Right cardiac atrium (tissue), 5 donors: ENCODE results near the gene DPY19L2. TPM values are rescaled to one million over a fixed set of nuclear protein-coding genes. Genes with fewer than 3 reads are reported as not detected.
"Not testable (repeated sequence)": the region's sequence is repeated elsewhere in the genome, so short reads cannot be mapped to it uniquely, and the experiment has no call there.

ENCODE experiments used
- ATAC-seq, 2 donors: fragments of 200-7000 bp; cut with Tn5 transposase; one replicate each; pipeline versions ENCODE4 v1.8.0 to v1.9.1; 2020; ENCODE audit warnings: moderate library complexity in 2 of 2, mild to moderate bottlenecking in 1 of 2
- DNase-seq, 3 donors: peaks; one replicate each; pipeline ENCODE4 v3.0.0-alpha.2; 2020
- H3K27ac ChIP-seq: one replicate; pipeline ENCODE4 v1.5.1; 2013; ENCODE audit warnings: mild to moderate bottlenecking, low read length, control low read depth, moderate library complexity
- H3K27me3 ChIP-seq: one replicate; pipeline ENCODE4 v1.6.1; 2013; ENCODE audit not compliant: control insufficient read depth, insufficient read depth
- H3K4me1 ChIP-seq: one replicate; pipeline ENCODE4 v1.6.1; 2013; ENCODE audit warnings: low read length; ENCODE audit not compliant: control insufficient read depth, insufficient read depth
- H3K4me3 ChIP-seq: one replicate; pipeline ENCODE4 v1.5.1; 2013; ENCODE audit warnings: low read length, control low read depth
- H3K9me3 ChIP-seq: one replicate; pipeline ENCODE4 v1.6.1; 2013; ENCODE audit warnings: low read length; ENCODE audit not compliant: control insufficient read depth
- WGBS: extraction: QIAGEN DNeasy Blood & Tissue Kit; methylation state at CpG from one replicate; pipeline ENCODE4 v1.1.7; 2013; 5-methylcytosine and 5-hydroxymethylcytosine counted together
- intact Hi-C, 4 donors: fragments of 100-400 bp; cut with DNase I; formaldehyde crosslinking; loops; one replicate each; pipeline versions ENCODE4 v1.11.0 to v1.14.0; 2022 to 2023
- long read RNA-seq, 4 donors: library from polyadenylated mRNA; unstranded; transcript quantifications; one replicate each; pipeline ENCODE4 v2.0.0, GENCODE V29; 2020 to 2021
- polyA plus RNA-seq: library from polyadenylated mRNA; stranded (reverse); fragments of 200-250 nt; gene quantifications from one replicate; pipeline ENCODE4 v1.2.3, GENCODE V29; 2013
- total RNA-seq, 4 donors: library from RNA; stranded (reverse); fragmentation: NEBNext Ultra II Directional; extraction: Animal tissue kit (Norgen Biotek cat#: 25700); gene quantifications; one replicate each; pipeline ENCODE4 v1.2.1, GENCODE V29; 2021
- donor health status: healthy with polysubstance abuse.
- donor health status: DM: no; HTN: yes; CAD: no.
- donor health status: DM: no; HTN: no; CAD: no.
- donor health status: DM: no; HTN: yes; CAD: no; lungs with severe emphysema.
- donor health status: DM: yes; HTN: yes; CAD: no.

The DPY19L2 gene
- total RNA-seq (10 to 100 TPM; 40.0 to 54.8 (median 46.0) TPM), polyA plus RNA-seq (28.1 TPM)
- long read RNA-seq, donor 1, partial matches to known transcripts: 4 of 23 reads
- long read RNA-seq, donor 1, other reads (novel, unspliced or antisense): 18 of 23 reads
- long read RNA-seq, donor 2, partial matches to known transcripts: 5 of 12 reads
- long read RNA-seq, donor 2, other reads (novel, unspliced or antisense): 7 of 12 reads
- long read RNA-seq, donor 3, full-length matches to known transcripts: 7 of 93 reads
- long read RNA-seq, donor 3, partial matches to known transcripts: 20 of 93 reads
- long read RNA-seq, donor 3, other reads (novel, unspliced or antisense): 66 of 93 reads
- long read RNA-seq, donor 4, partial matches to known transcripts: 2 of 12 reads
- long read RNA-seq, donor 4, other reads (novel, unspliced or antisense): 9 of 12 reads

- Histone ChIP-seq H3K4me1 (no peaks in the 10 kb centered on the region), H3K27ac (peak within 1 kb of the TSS; percentile 88), H3K4me3 (peak within 1 kb of the TSS; percentile 89), H3K27me3 (no peaks in the 10 kb centered on the region), H3K9me3 (no peaks in the 10 kb centered on the region)
- DNase-seq (peak; percentile 73 to 93 (median 90)), ATAC-seq (peak; percentile 98)
- under 1% methylated on average over 56 of the region's 56 CpGs for WGBS
- intact Hi-C loops: no loop called here
Observed at GRCh38 chr12:63668028-63668799, at the start of gene DPY19L2. Gene DPY19L2, minus strand, starts transcription at chr12:63668493. Its CDS starts 100 bp downstream, at chr12:63668393.

- intact Hi-C loops, ATAC-seq, H3K4me1 ChIP-seq: not testable (repeated sequence)
Observed at GRCh38 chr12:63716891-63717290, 48.6 kb upstream of the DPY19L2 start.

GRCh38 chr12:63715107-63715625 lies 46.9 kb upstream of the DPY19L2 start:
- H3K4me1 ChIP-seq, intact Hi-C loops, H3K9me3 ChIP-seq, H3K4me3 ChIP-seq, H3K27me3 ChIP-seq, ATAC-seq, H3K27ac ChIP-seq, DNase-seq: not testable (repeated sequence)
- 25% methylated on average over 3 of the region's 3 CpGs for WGBS

More at GRCh38 chr12:63716891-63717290, 48.6 kb upstream of the DPY19L2 start:
- H3K4me3 ChIP-seq, H3K9me3 ChIP-seq, DNase-seq, H3K27me3 ChIP-seq, H3K27ac ChIP-seq: not testable (repeated sequence)
- WGBS: 75% methylated on average over 4 of the region's 4 CpGs

GRCh38 chr12:63714409-63714808 lies 46.1 kb upstream of the DPY19L2 start:
- intact Hi-C loops, H3K27ac ChIP-seq, H3K9me3 ChIP-seq, DNase-seq, H3K4me1 ChIP-seq, H3K27me3 ChIP-seq, H3K4me3 ChIP-seq, ATAC-seq: not testable (repeated sequence)
- 85% methylated on average over 1 of the region's 1 CpG for WGBS

GRCh38 chr12:63713681-63714075 lies 45.4 kb upstream of the DPY19L2 start:
- H3K9me3 ChIP-seq, intact Hi-C loops, ATAC-seq, DNase-seq, H3K27me3 ChIP-seq, H3K27ac ChIP-seq, H3K4me3 ChIP-seq, H3K4me1 ChIP-seq: not testable (repeated sequence)
- 59% methylated on average over 2 of the region's 2 CpGs for WGBS

GRCh38 chr12:63712979-63713680 lies 44.8 kb upstream of the DPY19L2 start:
- DNase-seq, H3K4me1 ChIP-seq, intact Hi-C loops, H3K27me3 ChIP-seq, H3K9me3 ChIP-seq, H3K4me3 ChIP-seq, H3K27ac ChIP-seq: not testable (repeated sequence)
- WGBS: 82% methylated on average over 1 of the region's 1 CpG
- peak in 1 of 2 donors; percentile 16 for ATAC-seq

- WGBS: 82% methylated on average over 2 of the region's 2 CpGs
Observed at GRCh38 chr12:63712376-63712974, 44.2 kb upstream of the DPY19L2 start.

GRCh38 chr12:63711339-63711738 lies 43.0 kb upstream of the DPY19L2 start:
- WGBS: 85% methylated on average over 2 of the region's 2 CpGs

More at GRCh38 chr12:63712376-63712974, 44.2 kb upstream of the DPY19L2 start:
- H3K27ac ChIP-seq, H3K27me3 ChIP-seq, H3K4me1 ChIP-seq, intact Hi-C loops, DNase-seq, H3K4me3 ChIP-seq, ATAC-seq, H3K9me3 ChIP-seq: not testable (repeated sequence)

GRCh38 chr12:63706336-63706735 lies 38.0 kb upstream of the DPY19L2 start:
- 79% methylated on average over 3 of the region's 3 CpGs for WGBS
- H3K27ac ChIP-seq: no peak overlapping the region
- no peaks in the 10 kb centered on the region for H3K27me3 ChIP-seq
- intact Hi-C loops: no loop called here
- ATAC-seq (no peak), DNase-seq (no peak)
- no peaks in the 10 kb centered on the region for H3K4me1 ChIP-seq
- H3K9me3 ChIP-seq: no peaks in the 10 kb centered on the region
- H3K4me3 ChIP-seq: no peak overlapping the region

More at GRCh38 chr12:63711339-63711738, 43.0 kb upstream of the DPY19L2 start:
- ATAC-seq, DNase-seq, H3K9me3 ChIP-seq, H3K27ac ChIP-seq, H3K27me3 ChIP-seq, intact Hi-C loops, H3K4me3 ChIP-seq, H3K4me1 ChIP-seq: not testable (repeated sequence)

GRCh38 chr12:63699678-63700382 lies 31.5 kb upstream of the DPY19L2 start:
- H3K27ac ChIP-seq, DNase-seq, ATAC-seq, H3K4me1 ChIP-seq, intact Hi-C loops, H3K4me3 ChIP-seq, H3K9me3 ChIP-seq, H3K27me3 ChIP-seq: not testable (repeated sequence)
- WGBS: 80% methylated on average over 3 of the region's 3 CpGs
